Activated naive CD8-positive, alpha-beta T cell treated with anti-CD3 and anti-CD28 coated beads, Interleukin-2, amount 50 U/mL, for 16 hours (primary cell): ENCODE measurements around the gene WWOX.

Experiments used
- DNase-seq: peaks from one replicate; pipeline ENCODE4 v3.0.0-alpha.2; 2020; ENCODE audit warnings: low read depth, low spot score

WWOX gene

GRCh38 chr16:79090966-79091365 lies 991.5 kb downstream of the WWOX start:
- DNase-seq = no peak

GRCh38 chr16:79092846-79093245 lies 993.4 kb downstream of the WWOX start:
- DNase-seq = no peak

DNA sequence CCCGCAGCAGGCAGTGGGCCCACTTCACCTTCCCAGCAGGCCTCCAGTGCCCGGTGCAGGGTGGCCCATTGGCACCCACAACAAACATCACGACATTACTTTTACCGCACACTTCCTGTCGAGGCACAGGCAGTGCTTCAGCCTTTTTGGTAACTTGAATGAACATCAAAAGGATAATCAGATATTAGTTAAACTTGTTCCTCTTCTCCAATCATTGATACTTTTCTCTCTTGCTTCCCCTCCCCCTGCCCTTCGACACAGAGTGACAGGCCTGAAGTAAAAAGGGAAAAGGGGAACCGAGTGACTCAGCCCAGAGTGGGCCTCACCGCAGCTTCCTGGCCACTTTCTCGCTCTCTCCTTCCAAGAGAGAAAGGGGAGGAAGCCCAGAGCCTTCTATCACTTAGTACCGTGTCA lies 994.1 kb downstream of the WWOX start:
- DNase-seq = no peak

GRCh38 chr16:79096246-79096645 lies 996.8 kb downstream of the WWOX start:
- DNase-seq = no peak

- DNase-seq = no peak
Observed at GRCh38 chr16:79097166-79097565, 997.7 kb downstream of the WWOX start.

DNA sequence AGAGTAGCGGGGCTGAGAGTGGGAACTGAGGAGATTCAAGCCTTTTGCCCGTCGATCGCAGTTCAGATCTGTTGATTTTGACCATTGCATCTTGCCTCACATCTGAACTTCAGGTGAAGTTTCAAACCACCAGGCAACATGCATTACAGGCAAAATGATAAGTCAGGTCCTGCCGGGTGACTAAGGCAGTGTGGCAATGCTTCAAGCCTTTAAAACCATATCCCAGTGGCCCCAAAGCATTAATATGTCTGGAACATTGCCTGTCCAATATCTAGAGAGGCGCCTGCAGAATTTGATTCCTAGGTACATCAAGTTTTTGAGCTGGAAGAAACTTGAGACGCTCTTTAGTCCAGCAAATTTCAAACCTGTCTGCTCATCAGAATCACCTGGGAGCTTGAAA lies 998.3 kb downstream of the WWOX start:
- no peak for DNase-seq

DNA sequence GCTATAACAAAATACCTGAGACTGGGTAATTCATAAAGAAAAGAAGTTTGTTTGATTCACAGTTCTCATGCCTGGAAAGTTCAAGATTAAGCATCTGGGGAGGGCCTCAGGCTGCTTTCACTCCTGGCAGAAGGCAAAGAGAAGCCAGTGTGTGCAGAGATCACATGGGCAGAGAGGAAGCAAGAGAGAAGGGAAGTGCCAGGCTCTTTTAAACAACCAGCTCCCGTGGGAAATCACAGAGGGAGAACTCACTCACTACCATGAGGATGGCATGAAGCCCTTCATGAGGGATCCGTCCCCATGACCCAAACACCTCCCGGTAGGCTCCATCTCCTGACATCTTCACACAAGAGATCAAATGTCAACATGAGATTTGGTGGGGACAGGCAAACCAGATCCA lies 999.5 kb downstream of the WWOX start:
- DNase-seq = no peak

- no peak for DNase-seq
Observed at GRCh38 chr16:79099716-79100115, 1000.3 kb downstream of the WWOX start.

DNA sequence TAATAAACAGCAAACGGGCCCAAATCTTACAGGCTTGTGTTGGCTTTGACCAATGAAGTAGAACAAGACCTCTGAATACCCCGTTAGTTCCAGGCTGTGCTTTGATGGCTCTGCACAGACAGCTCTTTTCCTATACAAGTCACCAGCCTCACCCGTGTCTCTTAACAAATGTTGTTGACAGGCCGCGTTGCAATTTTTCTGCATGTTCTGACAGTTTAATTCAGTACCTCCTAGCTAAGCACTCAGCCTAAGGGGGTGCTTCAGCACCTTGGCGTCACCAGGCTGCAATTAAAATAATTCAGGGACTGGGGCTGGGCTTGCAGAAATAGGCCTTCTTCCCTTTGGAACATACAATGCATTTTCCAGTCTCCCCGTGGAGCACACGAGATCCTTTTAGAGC lies 1001.0 kb downstream of the WWOX start:
- no peak for DNase-seq

DNA sequence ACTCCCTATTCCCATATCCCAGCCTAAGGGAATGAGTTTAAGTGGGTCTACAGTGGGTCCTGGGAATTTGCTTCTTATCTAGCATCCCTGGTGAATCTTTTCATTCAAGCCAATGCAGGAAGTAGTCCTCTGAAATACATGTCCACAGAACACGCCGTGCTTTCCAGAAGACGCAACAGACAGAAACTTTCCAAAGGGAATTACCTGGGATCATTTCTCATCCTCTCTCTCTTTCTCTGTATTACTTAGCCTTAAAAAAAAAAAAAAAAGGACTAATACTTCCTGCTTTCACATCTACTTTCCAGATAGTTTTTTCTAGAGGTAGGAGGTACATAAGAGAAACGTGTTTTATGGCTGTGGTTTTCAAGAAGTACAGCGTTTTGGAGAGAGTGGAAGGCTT lies 1002.0 kb downstream of the WWOX start:
- no peak for DNase-seq

DNA sequence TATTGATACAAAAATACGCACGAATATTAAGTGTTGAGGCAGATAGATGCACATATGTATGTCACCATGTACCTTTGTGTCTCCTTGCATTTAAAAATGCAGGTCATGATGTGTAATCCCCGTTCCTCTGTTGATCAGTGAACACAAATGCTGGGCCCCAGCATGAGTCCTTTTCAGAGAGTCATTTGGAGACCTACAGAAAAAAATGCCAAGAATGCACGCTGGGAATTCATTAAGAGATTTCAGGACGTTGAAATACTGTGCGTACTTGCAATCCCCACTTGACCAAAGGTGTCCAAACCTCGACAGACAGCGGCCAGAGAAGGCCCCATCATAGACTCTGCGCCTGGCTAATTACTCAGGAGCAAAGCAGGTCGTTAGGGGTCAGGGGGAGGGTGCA lies 1005.1 kb downstream of the WWOX start:
- no peak for DNase-seq

DNA sequence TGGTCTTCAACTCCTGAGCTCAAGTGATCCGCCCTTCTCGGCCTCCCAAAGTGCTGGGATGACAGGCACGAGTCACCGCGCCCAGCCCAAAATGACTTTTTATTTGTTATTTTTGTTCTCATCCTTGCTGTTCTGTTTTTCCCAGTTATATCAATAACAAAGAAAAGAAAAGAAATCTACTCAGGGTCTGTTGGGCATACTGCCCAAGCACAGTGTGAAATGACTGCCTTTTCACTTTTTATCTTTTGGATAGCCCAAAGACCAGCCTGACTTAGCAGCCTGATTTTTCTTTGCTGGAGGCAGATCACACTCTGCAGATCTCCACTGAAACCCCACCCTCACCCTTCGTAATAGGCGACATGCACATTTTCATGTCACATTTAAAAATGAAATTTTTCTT lies 1007.8 kb downstream of the WWOX start:
- no peak for DNase-seq

- no peak for DNase-seq
Observed at GRCh38 chr16:79109771-79110170, 1010.3 kb downstream of the WWOX start.

GRCh38 chr16:79110242-79110641 lies 1010.8 kb downstream of the WWOX start:
- no peak for DNase-seq

GRCh38 chr16:79110953-79111352 lies 1011.5 kb downstream of the WWOX start:
- no peak for DNase-seq

DNA sequence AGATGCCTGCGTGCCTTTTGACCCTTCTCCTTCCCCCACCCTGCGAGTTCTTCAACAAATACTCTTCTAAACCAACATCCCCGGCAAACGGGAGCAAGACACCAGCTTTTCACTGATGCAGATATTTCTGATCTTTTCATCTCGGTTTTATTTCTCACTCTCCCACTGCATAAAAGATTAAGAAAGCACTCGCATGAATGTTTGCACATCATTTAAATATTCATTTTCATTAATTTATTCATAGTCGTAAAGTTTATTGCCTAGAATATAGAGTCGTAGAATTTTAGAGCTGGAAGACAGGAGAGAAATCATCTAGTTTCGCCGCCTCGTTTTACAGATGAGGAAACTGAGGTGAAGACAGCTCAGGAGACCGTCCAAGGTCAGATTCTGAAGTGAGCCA lies 1013.0 kb downstream of the WWOX start:
- no peak for DNase-seq

DNA sequence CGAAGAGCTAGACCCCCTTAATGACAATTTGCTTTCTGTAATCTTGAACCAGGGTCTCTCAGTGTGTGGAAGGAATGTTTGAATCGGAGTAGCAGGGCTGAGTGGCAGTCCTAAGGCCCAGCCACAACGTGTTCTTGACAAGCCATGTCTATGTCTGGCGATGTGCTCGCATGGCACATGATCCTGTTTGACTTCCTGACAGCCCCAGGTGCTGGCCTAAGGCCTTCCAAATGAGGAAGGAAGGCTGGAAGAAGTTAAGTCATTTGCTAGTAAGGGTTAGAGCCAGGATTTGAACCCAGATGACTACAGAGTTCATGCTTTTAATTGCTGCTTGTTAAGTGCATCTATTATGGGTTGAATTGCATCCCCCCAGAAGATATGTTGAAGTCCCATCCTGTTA lies 1014.4 kb downstream of the WWOX start:
- DNase-seq = no peak

GRCh38 chr16:79114759-79115158 lies 1015.3 kb downstream of the WWOX start:
- no peak for DNase-seq

DNA sequence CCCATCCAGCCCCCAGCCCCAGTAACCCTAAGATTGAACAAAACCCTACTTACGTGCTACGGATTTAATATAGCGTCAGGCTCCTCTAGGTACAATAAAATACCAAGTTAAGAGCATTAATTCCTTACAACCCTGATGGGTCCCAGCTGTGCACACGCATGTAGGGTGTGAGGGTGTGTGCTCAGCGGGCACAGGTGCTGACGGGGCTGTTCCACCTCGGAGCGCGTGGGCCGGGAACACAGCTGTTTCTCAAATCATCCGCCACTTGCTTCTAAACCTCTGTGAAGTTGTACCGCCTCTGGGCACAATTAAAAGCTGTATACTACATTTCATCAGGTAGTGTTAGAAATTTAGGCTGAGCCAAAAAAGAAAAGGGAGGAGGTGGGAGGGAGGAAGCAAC lies 1022.5 kb downstream of the WWOX start:
- no peak for DNase-seq

DNA sequence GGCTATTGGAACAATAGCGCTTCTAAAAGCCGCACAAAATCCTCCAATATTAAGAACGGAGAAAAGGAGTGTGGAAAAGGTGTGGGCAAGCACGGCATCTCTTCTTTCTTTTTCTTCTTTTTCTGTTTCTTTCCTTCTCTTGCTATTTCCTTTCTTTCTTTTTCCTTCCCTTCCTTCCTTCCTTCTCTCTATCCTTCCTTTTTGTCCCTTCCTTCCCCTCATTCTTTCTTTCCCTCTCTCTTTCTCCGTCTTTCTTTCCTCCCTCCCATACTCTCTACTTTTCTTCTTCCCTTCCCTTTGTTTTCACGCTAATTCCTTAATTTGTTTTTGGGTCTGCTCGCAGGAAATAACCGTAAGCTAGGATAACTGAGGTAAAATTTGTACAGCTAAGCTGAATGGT lies 1022.9 kb downstream of the WWOX start:
- DNase-seq = no peak

DNA sequence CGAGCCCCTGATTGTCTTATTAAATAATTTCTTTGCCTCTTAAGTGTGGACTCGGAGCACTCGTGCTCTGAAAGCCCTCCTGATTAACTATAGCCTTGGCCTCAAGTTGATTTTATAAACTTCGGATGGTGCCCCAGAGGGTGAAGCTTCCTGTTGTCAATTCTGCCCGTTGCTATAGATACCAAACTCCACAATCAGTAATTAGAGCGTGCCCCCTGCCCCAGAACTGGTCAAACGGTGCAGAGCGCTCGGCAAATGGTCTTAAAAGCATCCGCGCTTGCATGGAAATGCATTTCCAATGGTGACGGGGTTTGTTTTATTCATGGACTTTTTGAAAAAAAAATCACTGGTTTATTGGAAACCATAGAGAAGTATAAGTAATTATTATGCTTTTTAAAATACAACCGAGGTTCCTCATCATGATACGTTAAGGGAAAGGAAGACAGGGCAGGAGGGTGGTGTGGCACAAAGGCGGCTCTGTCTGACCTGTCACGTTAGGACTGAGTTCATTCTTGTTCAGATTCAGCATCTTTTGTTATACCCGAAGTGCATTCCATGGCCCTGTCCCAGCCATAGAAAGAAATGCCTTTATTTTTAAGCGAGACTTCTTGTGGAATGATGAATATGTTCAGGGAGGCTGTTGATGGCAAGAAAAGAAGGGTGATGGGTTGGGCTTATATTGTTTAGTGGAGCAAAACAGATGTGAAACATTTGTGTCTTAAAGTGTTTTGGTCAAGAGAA lies 1024.7 kb downstream of the WWOX start:
- no peak for DNase-seq

- DNase-seq = no peak
Observed at GRCh38 chr16:79127766-79128165, 1028.3 kb downstream of the WWOX start.

DNA sequence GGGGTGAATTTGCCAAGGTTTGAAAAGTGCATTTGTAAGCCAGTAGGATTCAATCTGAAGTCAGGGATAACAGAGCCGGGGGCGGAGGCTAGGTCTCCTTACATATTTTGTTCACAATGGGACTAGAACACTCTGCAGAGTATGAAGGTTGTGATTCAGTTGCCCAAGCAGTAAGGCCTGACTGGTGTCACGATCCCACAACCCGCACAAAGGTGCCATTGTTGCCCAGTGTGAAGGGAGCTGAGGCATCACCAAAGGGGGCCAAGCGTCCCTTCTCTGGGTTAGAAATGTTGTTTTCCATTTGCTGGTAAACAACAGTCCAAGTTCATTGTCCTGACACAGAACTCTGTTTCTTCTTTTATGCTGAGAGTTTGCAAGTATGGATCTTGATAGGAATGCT lies 1029.3 kb downstream of the WWOX start:
- DNase-seq = no peak

DNA sequence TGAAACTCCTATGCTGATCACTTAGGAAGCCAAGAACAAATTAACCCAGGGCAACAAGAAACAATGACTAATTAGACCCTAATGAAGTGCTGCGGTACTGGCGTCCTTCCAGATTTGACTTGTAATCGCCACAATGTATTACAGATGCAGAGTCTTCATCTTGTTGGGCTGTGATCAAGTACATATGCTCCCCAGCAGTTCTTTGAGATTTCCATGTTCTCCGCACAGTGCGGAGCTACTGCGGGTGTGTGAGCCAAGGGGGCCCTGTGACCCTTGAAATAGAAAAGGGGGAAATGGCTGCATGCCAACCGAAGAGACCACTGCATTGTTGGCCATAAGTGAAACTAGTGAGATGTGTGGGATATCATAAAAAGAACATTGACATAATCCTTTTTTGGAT lies 1031.2 kb downstream of the WWOX start:
- no peak for DNase-seq
